BLaER1 treated with 17β-estradiol and CSF1 and Interleukin-3, amounts not matched to agents 10 nM and 100 nM (cell line): ENCODE measurements around the gene TAS2R50.

Source experiments
- H3K27ac ChIP-seq, 11 experiments: shearing (Covaris generic); formaldehyde crosslinking; 2 replicates each; pipeline ENCODE4 v1.8.1; 2022
- H3K27me3 ChIP-seq, 11 experiments: shearing (Covaris generic); formaldehyde crosslinking; 2 replicates each; pipeline ENCODE4 v1.8.1; 2022
- H3K36me3 ChIP-seq, 11 experiments: shearing (Covaris generic); formaldehyde crosslinking; 2 replicates each; pipeline ENCODE4 v1.8.1; 2022
- H3K4me1 ChIP-seq, 10 experiments: shearing (Covaris generic); formaldehyde crosslinking; 2 replicates each; pipeline ENCODE4 v1.8.1; 2022
- H3K4me2 ChIP-seq, 11 experiments: shearing (Covaris generic); formaldehyde crosslinking; 2 replicates each; pipeline ENCODE4 v1.8.1; 2022
- H3K4me3 ChIP-seq, 10 experiments: shearing (Covaris generic); formaldehyde crosslinking; 2 replicates each; pipeline ENCODE4 v1.8.1; 2022
- H3K9ac ChIP-seq, 11 experiments: shearing (Covaris generic); formaldehyde crosslinking; 2 replicates each; pipeline ENCODE4 v1.8.1; 2022
- H3K9me3 ChIP-seq, 11 experiments: shearing (Covaris generic); formaldehyde crosslinking; replicated peaks in 1 of 11; 2 replicates each; pipeline ENCODE4 v1.8.1; 2022
- H4K20me1 ChIP-seq, 11 experiments: shearing (Covaris generic); formaldehyde crosslinking; 2 replicates each; pipeline ENCODE4 v1.8.1; 2022
- Cebpa-rat ChIP-seq, 11 experiments: shearing (Covaris generic); IDR thresholded peaks; 2 replicates each; pipeline ENCODE4 v1.8.1; 2022

The TAS2R50 gene

DNA sequence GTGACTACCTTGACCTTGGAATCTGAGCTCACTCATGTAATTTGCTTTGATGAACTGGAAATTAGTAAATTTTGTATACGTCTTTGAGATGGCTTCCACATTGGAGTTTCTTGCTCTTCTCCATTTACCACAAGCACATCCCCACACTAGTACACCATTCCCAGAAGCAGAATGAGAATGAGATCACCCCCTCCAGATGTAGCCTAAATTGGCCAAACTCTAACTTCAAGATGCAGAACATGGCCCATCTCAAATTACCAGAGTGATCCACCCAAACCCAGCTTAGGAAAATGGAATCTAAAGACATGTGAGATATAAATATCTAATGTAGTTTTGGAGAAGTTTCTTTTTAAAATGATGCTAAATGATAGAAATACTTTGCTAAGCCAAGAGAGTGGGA, 20.9 kb upstream of the TAS2R50 start:
- no peak overlapping the region for H3K27ac ChIP-seq
- no peak overlapping the region for H3K4me2 ChIP-seq
- H3K4me3 ChIP-seq, result no peak overlapping the region

GRCh38 chr12:10998204-10998603, 11.5 kb upstream of the TAS2R50 start, which contains the start of gene TAS2R20:
Gene TAS2R20 (minus strand): TSS chr12:10998304. CDS start chr12:10997875, 429 bp downstream.
- H3K4me3 ChIP-seq, result no peak within 1 kb of the TSS
- no peak within 1 kb of the TSS for H3K4me2 ChIP-seq
- no peak within 1 kb of the TSS for H3K27ac ChIP-seq
- peaks cover 4 to 33% (median 13%) of the 10 kb centered on the region in 11 experiments; a peak in 15 of 22 replicates for H3K36me3 ChIP-seq
- no peak for TF ChIP-seq Cebpa-rat (IDR thresholded peaks at IDR 0.05)
- H3K27me3 ChIP-seq, result no peaks in the 10 kb centered on the region
- peaks cover 0 to 6% (median 0%) of the 10 kb centered on the region in 11 experiments; a peak in 5 of 22 replicates for H3K9me3 ChIP-seq
- no peak within 1 kb of the TSS for H3K9ac ChIP-seq
- H3K4me1 ChIP-seq, result no peaks in the 10 kb centered on the region
- no peaks in the 10 kb centered on the region for H4K20me1 ChIP-seq

More for the DNA sequence above, 20.9 kb upstream of the TAS2R50 start:
- H3K36me3 ChIP-seq, result peaks cover 0 to 4% (median under 1%) of the 10 kb centered on the region in 11 experiments; a peak in 4 of 22 replicates
- no peak for TF ChIP-seq Cebpa-rat (IDR thresholded peaks at IDR 0.05)
- no peaks in the 10 kb centered on the region for H3K27me3 ChIP-seq
- no peaks in the 10 kb centered on the region for H3K9me3 ChIP-seq
- 0 out of 22 replicates have a peak, but pooled peaks cover 0 to 2% (median 0%) of the 10 kb centered on the region in 11 experiments for H4K20me1 ChIP-seq
- no peaks in the 10 kb centered on the region for H3K4me1 ChIP-seq
- no peak overlapping the region for H3K9ac ChIP-seq

- Histone ChIP-seq H3K9me3 (peaks cover 10 to 14% (median 12%) of the 10 kb centered on the region in 11 experiments; a peak in 21 of 22 replicates), H3K4me2 (no peak overlapping the region), H3K27ac (no peak overlapping the region), H4K20me1 (no peaks in the 10 kb centered on the region), H3K36me3 (peaks cover 6 to 47% (median 21%) of the 10 kb centered on the region in 11 experiments; a peak in 16 of 22 replicates), H3K4me3 (no peak overlapping the region), H3K9ac (no peak overlapping the region), H3K4me1 (no peaks in the 10 kb centered on the region), H3K27me3 (no peaks in the 10 kb centered on the region)
- TF ChIP-seq Cebpa-rat (IDR thresholded peaks at IDR 0.05), result no peak
Observed at GRCh38 chr12:10994307-10994706, 7.6 kb upstream of the TAS2R50 start.

DNA sequence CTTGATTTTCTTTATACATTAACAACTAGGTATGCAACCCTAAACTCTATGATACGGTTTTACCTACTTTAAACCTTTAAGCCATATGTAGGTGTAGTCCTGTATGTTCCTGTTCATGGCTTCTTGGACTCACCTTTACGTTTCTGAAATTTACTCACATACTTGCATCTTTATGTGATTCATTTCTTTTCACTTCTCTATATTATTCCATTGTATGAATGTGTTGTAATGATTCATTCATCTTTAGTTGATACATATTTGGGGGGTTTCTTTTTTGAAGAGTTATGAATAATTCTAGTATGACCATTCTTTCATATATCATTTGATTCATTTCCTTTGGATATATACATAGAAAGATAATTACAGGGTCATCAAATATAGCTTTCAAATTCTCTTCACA, 2.4 kb upstream of the TAS2R50 start:
- Histone ChIP-seq H3K27ac (no peak overlapping the region), H4K20me1 (no peaks in the 10 kb centered on the region), H3K4me2 (no peak overlapping the region), H3K4me1 (no peaks in the 10 kb centered on the region), H3K27me3 (no peaks in the 10 kb centered on the region), H3K9me3 (peaks cover 10 to 14% (median 12%) of the 10 kb centered on the region in 11 experiments; a peak in 21 of 22 replicates), H3K36me3 (peaks cover 0 to 30% (median 15%) of the 10 kb centered on the region in 11 experiments; a peak in 13 of 22 replicates), H3K4me3 (no peak overlapping the region), H3K9ac (no peak overlapping the region)
- no peak for TF ChIP-seq Cebpa-rat (IDR thresholded peaks at IDR 0.05)

DNA sequence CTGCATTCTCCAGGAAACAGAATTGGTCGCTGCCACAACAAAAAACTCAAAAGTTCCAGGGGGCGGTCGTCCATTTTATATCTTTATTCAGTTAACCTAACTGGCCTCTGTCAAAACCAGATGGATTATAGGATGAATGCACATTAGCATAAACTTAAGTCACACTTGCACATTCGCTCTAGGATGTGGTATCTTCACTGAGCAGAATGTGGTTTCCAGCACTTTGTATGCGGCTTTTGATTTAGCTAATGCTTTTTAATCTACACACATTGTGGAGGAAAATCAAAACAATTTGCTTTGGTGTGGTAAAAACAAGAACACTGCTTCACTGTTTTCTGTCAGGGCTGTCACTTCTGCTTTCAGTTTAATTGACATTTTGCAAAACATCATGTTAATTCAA, 4.5 kb downstream of the TAS2R50 start:
- Histone ChIP-seq H3K4me3 (no peak overlapping the region), H3K27ac (no peak overlapping the region), H3K4me2 (peak overlapping the region in 8 of 11 experiments; percentile 1 to 33 (median 16); a peak in 13 of 22 replicates), H3K4me1 (peaks cover 0 to 20% (median 14%) of the 10 kb centered on the region in 10 experiments; a peak in 13 of 20 replicates), H3K27me3 (no peaks in the 10 kb centered on the region), H3K36me3 (no peaks in the 10 kb centered on the region; a peak in 1 of 22 replicates), H3K9ac (no peak overlapping the region), H3K9me3 (no peaks in the 10 kb centered on the region), H4K20me1 (peaks cover 0 to 6% (median 0%) of the 10 kb centered on the region in 11 experiments; a peak in 3 of 22 replicates)
- TF ChIP-seq Cebpa-rat (IDR thresholded peaks at IDR 0.05), result no peak

DNA sequence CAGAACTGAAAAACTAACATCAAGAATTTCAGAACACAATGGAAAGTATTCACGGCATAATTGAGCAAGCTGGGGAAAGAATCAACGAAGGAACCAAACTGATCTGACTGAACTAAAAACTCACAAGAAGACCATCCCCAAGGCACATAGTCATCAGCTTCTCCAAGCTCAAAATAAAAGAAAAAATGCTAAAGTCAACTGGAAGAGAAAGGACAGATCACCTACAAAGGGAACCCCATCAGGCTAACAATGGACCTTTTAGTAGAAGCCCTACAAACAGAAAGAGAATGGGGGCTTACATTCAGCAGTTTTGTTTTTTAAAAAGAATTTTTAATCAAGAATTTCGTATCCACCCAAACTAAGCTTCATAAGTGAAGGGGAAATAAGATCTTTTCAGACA, 11.7 kb downstream of the TAS2R50 start:
- H3K9me3 ChIP-seq, result no peaks in the 10 kb centered on the region
- H3K4me1 ChIP-seq, result no peaks in the 10 kb centered on the region
- H3K4me3 ChIP-seq, result no peak overlapping the region
- no peak for TF ChIP-seq Cebpa-rat (IDR thresholded peaks at IDR 0.05)
- H3K4me2 ChIP-seq, result no peak overlapping the region
- H3K27me3 ChIP-seq, result no peaks in the 10 kb centered on the region
- no peak overlapping the region for H3K27ac ChIP-seq
- no peak overlapping the region for H3K9ac ChIP-seq
- no peaks in the 10 kb centered on the region for H4K20me1 ChIP-seq
- peaks cover 0 to 5% (median 0%) of the 10 kb centered on the region in 11 experiments; a peak in 4 of 22 replicates for H3K36me3 ChIP-seq

DNA sequence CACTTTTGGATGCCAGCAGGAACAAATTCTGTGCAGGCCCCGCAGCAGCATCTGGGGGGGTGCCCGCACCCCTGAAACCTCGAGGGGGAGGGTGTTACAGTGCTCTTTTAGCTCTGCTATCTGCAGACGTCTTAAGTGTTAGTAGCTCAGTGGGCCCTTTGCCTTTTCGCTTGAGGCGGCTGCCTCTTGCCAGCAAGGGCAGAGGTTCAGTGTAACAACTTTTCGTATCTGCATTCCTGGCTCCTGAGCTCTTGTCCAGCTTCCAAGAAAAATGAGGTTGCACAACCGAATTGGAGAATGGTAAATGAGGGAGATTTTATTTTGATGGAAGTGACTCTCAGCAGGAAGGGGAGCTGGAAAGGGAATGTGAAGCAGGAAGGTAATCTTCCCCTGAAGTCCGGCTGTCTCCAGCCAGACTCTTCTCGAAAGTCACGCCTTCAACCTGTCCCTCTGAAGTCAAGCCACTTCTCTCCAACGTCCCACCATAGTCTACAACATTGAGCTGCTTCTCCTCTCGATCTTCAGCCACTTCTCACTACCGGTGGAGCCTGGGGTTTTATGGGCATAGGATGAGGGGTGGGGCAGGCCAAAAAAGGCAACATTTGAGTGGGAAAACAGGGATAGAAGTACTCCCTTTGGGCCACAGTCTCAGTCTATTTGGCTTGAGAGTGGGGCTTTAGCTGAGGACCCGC, 17.8 kb downstream of the TAS2R50 start:
- H3K27ac ChIP-seq, result no peak overlapping the region
- no peaks in the 10 kb centered on the region for H3K4me1 ChIP-seq
- H3K27me3 ChIP-seq, result no peaks in the 10 kb centered on the region
- H3K4me3 ChIP-seq, result no peak overlapping the region
- H3K36me3 ChIP-seq, result peaks cover 0 to 10% (median 4%) of the 10 kb centered on the region in 11 experiments; a peak in 10 of 22 replicates
- no peak overlapping the region for H3K9ac ChIP-seq
- H4K20me1 ChIP-seq, result peaks cover 0 to 3% (median 0%) of the 10 kb centered on the region in 11 experiments; a peak in 1 of 22 replicates
- TF ChIP-seq Cebpa-rat (IDR thresholded peaks at IDR 0.05), result 0 out of 22 replicates have a peak, but pooled peaks of 1 of the 11 experiments have one; percentile 12
- H3K4me2 ChIP-seq, result no peak overlapping the region
- H3K9me3 ChIP-seq, result no peaks in the 10 kb centered on the region

DNA sequence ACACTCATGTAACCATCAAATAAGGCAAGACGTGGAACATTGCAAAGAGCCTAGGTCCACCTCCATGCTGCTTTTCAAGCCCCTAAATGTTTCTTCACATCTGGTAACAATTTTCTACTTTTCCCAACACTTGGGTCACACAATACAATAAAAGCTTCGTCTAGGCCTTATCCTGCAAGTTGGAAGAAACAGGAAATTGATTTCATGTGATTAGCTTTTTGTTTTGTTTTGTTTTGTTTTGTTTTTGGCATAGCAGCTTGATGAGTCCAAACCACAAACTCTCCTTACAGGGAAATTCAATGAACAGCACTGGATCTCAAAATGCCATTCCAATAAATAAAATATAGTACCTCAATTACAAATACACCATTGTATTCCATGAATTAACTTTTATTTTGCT, 19.3 kb downstream of the TAS2R50 start:
- Histone ChIP-seq H3K27ac (no peak overlapping the region), H3K4me2 (no peak overlapping the region), H3K4me1 (no peaks in the 10 kb centered on the region), H3K9ac (no peak overlapping the region), H4K20me1 (peaks cover 0 to 3% (median 0%) of the 10 kb centered on the region in 11 experiments; a peak in 1 of 22 replicates), H3K9me3 (no peaks in the 10 kb centered on the region), H3K4me3 (no peak overlapping the region), H3K36me3 (peaks cover 0 to 10% (median 0%) of the 10 kb centered on the region in 11 experiments; a peak in 7 of 22 replicates), H3K27me3 (no peaks in the 10 kb centered on the region)
- TF ChIP-seq Cebpa-rat (IDR thresholded peaks at IDR 0.05), result no peak

GRCh38 chr12:10966314-10966713, 20.4 kb downstream of the TAS2R50 start:
- Histone ChIP-seq H3K4me2 (no peak overlapping the region), H3K4me3 (no peak overlapping the region), H3K27me3 (no peaks in the 10 kb centered on the region), H3K4me1 (no peaks in the 10 kb centered on the region), H4K20me1 (peaks cover 0 to 3% (median 0%) of the 10 kb centered on the region in 11 experiments; a peak in 1 of 22 replicates), H3K9ac (no peak overlapping the region), H3K36me3 (peaks cover 0 to 16% (median 3%) of the 10 kb centered on the region in 11 experiments; a peak in 7 of 22 replicates), H3K9me3 (no peaks in the 10 kb centered on the region), H3K27ac (no peak overlapping the region)
- TF ChIP-seq Cebpa-rat (IDR thresholded peaks at IDR 0.05), result no peak
